WI38 (cell line): ENCODE data around the gene ARHGAP26.

Experiments
- H3K4me3 ChIP-seq: 2 replicates; pipeline ENCODE4 v1.5.1; 2011; ENCODE audit warnings: low read depth, mild to moderate bottlenecking, control low read depth, low read length
- TF ChIP-seq, protein P1 (sequence below): IDR thresholded peaks from 2 replicates; pipeline ENCODE4 v1.5.1; 2012; ENCODE audit warnings: low read depth, mild to moderate bottlenecking, control low read depth, low read length

ARHGAP26 gene

DNA sequence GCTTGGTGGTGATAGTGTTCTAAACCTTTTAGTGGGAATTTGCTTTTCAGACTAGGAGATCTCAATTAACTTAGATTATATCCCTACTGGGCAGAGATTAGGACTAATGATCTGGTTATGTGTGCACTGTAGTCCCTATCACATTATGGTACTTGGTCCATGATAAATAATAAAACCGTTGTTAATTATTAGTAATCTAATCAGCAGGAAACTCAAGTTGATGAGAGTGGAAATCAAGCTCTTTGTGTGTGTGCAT, 262.3 kb downstream of the ARHGAP26 start:
- TF ChIP-seq, protein P1, sequence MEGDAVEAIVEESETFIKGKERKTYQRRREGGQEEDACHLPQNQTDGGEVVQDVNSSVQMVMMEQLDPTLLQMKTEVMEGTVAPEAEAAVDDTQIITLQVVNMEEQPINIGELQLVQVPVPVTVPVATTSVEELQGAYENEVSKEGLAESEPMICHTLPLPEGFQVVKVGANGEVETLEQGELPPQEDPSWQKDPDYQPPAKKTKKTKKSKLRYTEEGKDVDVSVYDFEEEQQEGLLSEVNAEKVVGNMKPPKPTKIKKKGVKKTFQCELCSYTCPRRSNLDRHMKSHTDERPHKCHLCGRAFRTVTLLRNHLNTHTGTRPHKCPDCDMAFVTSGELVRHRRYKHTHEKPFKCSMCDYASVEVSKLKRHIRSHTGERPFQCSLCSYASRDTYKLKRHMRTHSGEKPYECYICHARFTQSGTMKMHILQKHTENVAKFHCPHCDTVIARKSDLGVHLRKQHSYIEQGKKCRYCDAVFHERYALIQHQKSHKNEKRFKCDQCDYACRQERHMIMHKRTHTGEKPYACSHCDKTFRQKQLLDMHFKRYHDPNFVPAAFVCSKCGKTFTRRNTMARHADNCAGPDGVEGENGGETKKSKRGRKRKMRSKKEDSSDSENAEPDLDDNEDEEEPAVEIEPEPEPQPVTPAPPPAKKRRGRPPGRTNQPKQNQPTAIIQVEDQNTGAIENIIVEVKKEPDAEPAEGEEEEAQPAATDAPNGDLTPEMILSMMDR, result no peak
- H3K4me3 ChIP-seq, result no peak overlapping the region

DNA sequence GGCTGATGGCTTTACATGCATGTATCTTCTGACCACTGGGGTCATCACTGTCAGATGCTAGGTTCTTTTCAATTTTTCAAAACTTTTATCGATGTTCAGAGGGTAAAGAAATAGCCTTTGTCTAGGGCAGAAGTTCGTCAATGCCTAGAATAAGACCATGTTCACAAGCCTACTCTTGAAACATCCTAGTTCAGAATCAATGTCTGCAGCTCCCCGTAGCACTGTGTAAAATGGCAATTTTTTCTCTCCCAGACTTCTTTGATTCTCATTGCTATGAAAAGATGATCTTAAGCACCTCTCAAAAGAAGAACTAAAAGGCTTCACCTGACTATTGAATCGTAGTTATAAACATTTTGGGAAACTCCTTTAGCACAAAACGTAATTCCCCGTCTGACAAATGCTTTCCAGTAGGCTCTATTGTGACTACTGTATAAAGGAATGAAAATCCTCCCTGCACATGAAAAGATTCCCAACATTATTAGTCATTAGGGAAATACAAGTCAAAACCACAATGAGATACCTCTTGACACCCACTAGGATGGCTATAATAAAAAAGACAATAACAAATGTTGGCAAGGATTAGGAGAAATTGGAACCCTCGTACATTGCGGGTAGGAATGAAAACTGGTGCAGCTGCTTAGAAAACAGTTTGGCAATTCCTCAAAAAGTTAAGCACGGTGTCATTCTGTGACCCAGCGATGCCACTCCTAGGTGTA, 263.5 kb downstream of the ARHGAP26 start:
- H3K4me3 ChIP-seq, result no peak overlapping the region
- TF ChIP-seq, protein P1, result no peak

DNA sequence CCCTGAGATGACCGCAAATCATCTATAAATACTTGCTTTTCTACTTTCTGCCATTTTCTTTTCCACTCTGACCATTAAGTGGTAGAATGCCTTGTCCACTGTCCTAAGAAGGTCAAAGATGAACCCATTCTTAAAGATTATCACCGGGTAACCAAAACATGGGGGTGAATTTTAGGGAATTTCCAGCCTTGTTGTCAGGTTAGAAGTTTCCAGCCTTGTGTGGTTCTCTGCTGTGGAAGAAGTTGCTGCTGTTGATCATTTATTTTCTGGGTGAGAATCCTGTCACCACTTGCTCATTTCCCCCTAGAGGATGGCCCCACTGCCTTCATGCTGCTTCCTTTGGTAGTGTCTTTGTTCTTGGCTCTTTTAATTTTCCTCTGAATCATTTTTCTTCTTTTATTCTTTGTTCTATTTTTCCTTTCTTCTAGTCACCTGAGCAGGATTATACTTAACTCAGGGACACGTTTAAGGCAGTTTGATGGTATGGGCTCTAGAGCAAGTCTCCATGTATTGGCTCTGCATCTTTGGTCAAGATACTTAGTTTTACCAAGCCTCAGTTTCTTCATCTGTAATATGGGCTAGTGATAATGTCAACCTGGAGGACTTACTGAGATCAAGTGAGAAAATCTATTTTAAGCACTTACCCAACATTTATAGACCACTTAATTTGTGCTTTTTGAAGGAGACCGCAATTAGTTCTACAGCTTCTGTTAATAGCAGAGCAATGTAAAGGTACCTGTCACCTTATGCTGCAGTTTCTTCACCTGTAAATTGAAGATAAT, 266.2 kb downstream of the ARHGAP26 start:
- TF ChIP-seq, protein P1, result no peak
- no peak overlapping the region for H3K4me3 ChIP-seq

DNA sequence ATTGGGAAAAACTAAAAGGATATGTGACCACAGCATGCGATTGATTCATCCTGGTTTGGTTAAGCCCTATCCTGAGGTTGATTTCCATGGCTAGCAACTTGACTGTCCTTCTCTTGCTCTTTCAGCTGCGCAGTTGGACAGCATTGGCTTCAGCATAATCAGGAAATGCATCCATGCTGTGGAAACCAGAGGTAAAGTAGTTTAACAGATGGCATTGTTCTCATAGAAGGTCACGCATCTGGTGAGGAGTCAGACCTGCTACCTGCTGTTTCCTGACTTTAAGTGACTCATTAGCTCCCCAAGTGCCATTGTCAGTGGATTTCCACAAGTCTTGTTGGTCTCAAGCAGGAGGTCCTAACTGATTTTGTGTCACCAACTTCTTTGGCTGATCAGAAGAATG, 266.9 kb downstream of the ARHGAP26 start:
- no peak overlapping the region for H3K4me3 ChIP-seq
- TF ChIP-seq, protein P1, result no peak

DNA sequence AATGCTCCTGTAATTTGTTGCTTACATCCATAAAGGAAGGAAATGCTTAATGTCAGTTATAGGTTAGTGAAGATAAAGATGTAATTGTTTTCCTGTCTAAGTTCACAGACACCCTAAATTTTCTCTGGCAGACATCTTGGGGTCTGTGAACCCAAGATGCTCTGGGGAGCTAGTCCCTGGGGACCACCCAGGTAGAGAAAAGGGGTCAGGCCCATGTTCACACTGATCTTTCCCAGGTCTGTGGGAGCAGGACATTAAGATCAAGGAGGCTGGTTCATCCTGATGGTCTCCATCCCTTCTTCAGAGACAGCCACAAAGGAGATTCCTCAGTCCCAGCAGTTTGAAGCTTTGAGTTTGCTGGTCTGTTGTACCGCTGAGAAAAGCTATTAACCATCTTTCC, 267.5 kb downstream of the ARHGAP26 start:
- TF ChIP-seq, protein P1, result no peak

DNA sequence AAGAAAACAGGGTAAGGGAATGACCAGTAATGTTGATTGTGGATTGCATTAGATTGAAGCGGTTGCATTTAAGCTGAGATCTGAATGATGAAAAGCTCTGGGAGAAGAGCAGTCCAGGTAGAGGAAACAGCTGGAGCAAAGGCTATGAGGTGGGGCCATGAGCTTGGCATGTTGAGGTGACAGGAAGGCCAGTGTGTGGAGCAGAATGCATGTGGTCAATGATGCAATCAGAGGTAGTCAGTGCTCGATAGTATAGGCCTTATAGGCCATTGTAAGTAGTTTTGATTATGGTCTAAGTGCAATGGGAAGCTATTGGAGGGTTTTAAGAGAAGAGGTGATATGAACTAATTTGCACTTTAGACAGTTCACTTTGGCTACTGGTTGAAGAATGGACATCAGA, 270.4 kb downstream of the ARHGAP26 start:
- TF ChIP-seq, protein P1, result no peak
- no peak overlapping the region for H3K4me3 ChIP-seq

More for the DNA sequence above, 267.5 kb downstream of the ARHGAP26 start:
- H3K4me3 ChIP-seq, result no peak overlapping the region

DNA sequence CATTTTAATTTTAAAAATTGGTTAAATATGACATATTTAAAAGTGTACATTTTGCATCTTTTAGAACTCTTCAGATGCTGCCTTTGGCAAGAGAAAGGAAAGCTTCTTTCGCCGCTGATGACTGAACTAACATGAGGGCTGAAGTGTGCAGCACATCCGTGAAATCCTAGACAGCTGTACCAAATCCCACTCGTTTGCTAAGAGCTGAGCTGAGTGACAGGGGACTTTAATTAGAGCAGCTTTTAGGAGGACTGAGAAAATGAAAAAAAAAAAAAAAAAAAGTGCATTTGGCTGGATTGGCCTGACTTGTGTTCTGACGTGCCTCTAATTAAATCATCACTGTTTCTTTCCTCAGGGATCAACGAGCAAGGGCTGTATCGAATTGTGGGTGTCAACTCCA, 271.3 kb downstream of the ARHGAP26 start:
- no peak overlapping the region for H3K4me3 ChIP-seq
- TF ChIP-seq, protein P1, result no peak
